Activated CD4-positive, CD25-positive, alpha-beta regulatory T cell treated with anti-CD3 and anti-CD28 coated beads, Interleukin-2, amount 50 U/mL, for 24 hours (primary cell): Measurements from ENCODE around the gene BCKDHA.
"Not testable (repeated sequence)": the region's sequence is repeated elsewhere in the genome, so short reads cannot be mapped to it uniquely, and the experiment has no call there.

Experiments
- ATAC-seq, 2 donors: fragments of 150-1000 bp; cut with Tn5 transposase; one replicate each; pipeline ENCODE4 v1.10.0; 2021; ENCODE audit warnings: mild to moderate bottlenecking in 1 of 2, moderate library complexity in 1 of 2

The BCKDHA gene

GRCh38 chr19:41427647-41428480 lies 30.2 kb downstream of the BCKDHA start:
- ATAC-seq = peak; percentile 20 to 30

GRCh38 chr19:41428481-41428859 lies 30.9 kb downstream of the BCKDHA start:
- ATAC-seq = no peak

- no peak for ATAC-seq
Measured at GRCh38 chr19:41430922-41431321, 33.3 kb downstream of the BCKDHA start.

GRCh38 chr19:41431426-41432386 lies 34.1 kb downstream of the BCKDHA start:
- ATAC-seq = no peak

GRCh38 chr19:41433171-41433570 lies 35.6 kb downstream of the BCKDHA start:
- ATAC-seq = no peak

- ATAC-seq = no peak
Measured at GRCh38 chr19:41434450-41434849, 36.8 kb downstream of the BCKDHA start.

GRCh38 chr19:41435376-41435775 lies 37.8 kb downstream of the BCKDHA start:
- ATAC-seq = not testable (repeated sequence)

GRCh38 chr19:41435936-41436673 lies 38.5 kb downstream of the BCKDHA start:
- ATAC-seq = no peak

- ATAC-seq = no peak
Measured at GRCh38 chr19:41436674-41436951, 39.0 kb downstream of the BCKDHA start.

GRCh38 chr19:41437944-41438574 lies 40.4 kb downstream of the BCKDHA start:
- no peak for ATAC-seq

- peak; percentile 93 to 96 for ATAC-seq
Measured at GRCh38 chr19:41439441-41440222, 42.0 kb downstream of the BCKDHA start, which contains the start of gene DMAC2. DMAC2 (minus strand) TSS chr19:41439912; CDS start chr19:41439899, 13 bp downstream.

GRCh38 chr19:41441321-41441945 lies 43.8 kb downstream of the BCKDHA start:
- ATAC-seq = no peak

GRCh38 chr19:41442473-41443355 lies 45.1 kb downstream of the BCKDHA start, which contains the start of gene ERICH4:
ERICH4 (plus strand) TSS chr19:41443156; CDS start chr19:41443170, 14 bp downstream.
- no peak for ATAC-seq

- ATAC-seq = no peak
Measured at GRCh38 chr19:41443813-41444455, 46.3 kb downstream of the BCKDHA start.

- no peak for ATAC-seq
Measured at GRCh38 chr19:41445575-41445974, 48.0 kb downstream of the BCKDHA start.

GRCh38 chr19:41447732-41448332 lies 50.2 kb downstream of the BCKDHA start:
- no peak for ATAC-seq

- ATAC-seq = peak; percentile 80 to 85
Measured at GRCh38 chr19:41449079-41449864, 51.7 kb downstream of the BCKDHA start.

- no peak for ATAC-seq
Measured at GRCh38 chr19:41449865-41450178, 52.2 kb downstream of the BCKDHA start.
